Lower leg skin (tissue), 3 donors: ENCODE measurements around the gene CCNJL.

Source experiments
- POLR2A ChIP-seq, 2 donors: fragments of 450-650 bp; IDR thresholded peaks; one replicate each; pipeline ENCODE4 v1.6.1; 2016 to 2017; ENCODE audit warnings: antibody characterized with exemption in 2 of 2, mild to moderate bottlenecking in 1 of 2, moderate library complexity in 1 of 2
- TF ChIP-seq, protein P1 (sequence below), 3 donors: fragments of 450-650 bp; IDR thresholded peaks; one replicate each; pipeline ENCODE4 v1.5.1; 2016; ENCODE audit warnings: antibody characterized with exemption in 3 of 3, mild to moderate bottlenecking in 3 of 3, moderate library complexity in 2 of 3

- TF ChIP-seq, protein P1, sequence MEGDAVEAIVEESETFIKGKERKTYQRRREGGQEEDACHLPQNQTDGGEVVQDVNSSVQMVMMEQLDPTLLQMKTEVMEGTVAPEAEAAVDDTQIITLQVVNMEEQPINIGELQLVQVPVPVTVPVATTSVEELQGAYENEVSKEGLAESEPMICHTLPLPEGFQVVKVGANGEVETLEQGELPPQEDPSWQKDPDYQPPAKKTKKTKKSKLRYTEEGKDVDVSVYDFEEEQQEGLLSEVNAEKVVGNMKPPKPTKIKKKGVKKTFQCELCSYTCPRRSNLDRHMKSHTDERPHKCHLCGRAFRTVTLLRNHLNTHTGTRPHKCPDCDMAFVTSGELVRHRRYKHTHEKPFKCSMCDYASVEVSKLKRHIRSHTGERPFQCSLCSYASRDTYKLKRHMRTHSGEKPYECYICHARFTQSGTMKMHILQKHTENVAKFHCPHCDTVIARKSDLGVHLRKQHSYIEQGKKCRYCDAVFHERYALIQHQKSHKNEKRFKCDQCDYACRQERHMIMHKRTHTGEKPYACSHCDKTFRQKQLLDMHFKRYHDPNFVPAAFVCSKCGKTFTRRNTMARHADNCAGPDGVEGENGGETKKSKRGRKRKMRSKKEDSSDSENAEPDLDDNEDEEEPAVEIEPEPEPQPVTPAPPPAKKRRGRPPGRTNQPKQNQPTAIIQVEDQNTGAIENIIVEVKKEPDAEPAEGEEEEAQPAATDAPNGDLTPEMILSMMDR (IDR thresholded peaks at IDR 0.05) = no peak
- TF ChIP-seq POLR2A (IDR thresholded peaks at IDR 0.05) = no peak
Measured at GRCh38 chr5:160312960-160313727, 780 bp upstream of the CCNJL start.
